Activated T-helper 1 cell treated with anti-CD3 and anti-CD28 coated beads, Interleukin-2, amount 50 U/mL, for 16 hours (primary cell): ENCODE measurements around the gene HUWE1.
"Not testable (repeated sequence)": the region's sequence is repeated elsewhere in the genome, so short reads cannot be mapped to it uniquely, and the experiment has no call there.

ENCODE experiments used
- DNase-seq, 2 donors: peaks; one replicate each; pipeline ENCODE4 v3.0.0-alpha.2; 2020; ENCODE audit warnings: low read depth in 1 of 2, low spot score in 1 of 2

Gene HUWE1

GRCh38 chrX:53511322-53511721 is 175.2 kb downstream of the HUWE1 start:
- DNase-seq, result no peak

DNA sequence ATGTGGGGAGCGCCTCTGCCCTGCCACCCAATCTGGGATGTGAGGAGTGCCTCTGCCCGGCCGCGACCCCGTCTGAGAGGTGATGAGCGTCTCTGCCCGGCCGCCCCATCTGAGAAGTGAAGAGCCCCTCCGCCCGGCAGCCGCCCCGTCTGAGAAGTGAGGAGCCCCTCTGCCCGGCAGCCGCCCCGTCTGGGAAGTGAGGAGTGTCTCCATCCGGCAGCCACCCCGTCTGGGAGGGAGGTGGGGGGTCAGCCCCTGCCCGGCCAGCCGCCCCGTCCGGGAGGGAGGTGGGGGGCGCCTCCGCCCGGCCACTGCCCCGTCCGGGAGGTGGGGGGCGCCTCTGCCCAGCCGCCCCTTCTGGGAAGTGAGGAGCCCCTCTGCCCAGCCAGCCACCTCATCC is 182.5 kb downstream of the HUWE1 start:
- DNase-seq, result not testable (repeated sequence)

- DNase-seq, result no peak
Observed at GRCh38 chrX:53494436-53494835, 192.1 kb downstream of the HUWE1 start.

GRCh38 chrX:53486285-53486684 is 200.2 kb downstream of the HUWE1 start:
- DNase-seq, result no peak

DNA sequence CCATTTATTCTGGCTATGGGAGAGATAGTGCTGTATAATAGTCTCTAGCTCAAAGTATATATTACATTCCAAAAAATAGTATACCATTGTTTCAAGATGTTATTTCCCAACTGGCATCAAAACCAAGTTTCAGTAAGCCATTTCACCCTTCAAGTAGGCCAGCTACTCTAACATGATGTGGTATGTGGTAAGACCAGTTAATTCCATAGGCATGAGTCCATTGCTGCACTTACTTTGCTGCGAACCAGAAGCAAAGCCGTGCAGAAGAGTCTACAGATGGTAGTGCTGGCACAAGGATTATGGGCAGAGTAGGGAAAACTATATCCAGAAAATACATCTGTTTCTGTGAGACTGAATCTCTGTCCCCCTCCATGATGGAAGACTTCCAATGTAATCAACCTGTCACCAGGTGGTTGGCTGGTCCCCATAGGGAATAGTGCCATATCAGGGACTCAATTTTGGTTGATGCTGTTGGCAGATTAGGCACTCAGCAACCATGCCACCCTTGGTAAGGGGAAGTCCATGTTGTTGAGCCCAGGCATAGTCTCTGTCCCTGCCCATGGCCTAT is 202.6 kb downstream of the HUWE1 start:
- no peak for DNase-seq

- no peak for DNase-seq
Observed at GRCh38 chrX:53483416-53483815, 203.1 kb downstream of the HUWE1 start.
